WERI-Rb-1 (cell line): Measurements from ENCODE around the gene COL21A1.

Experiments
- DNase-seq: peaks from one replicate; pipeline ENCODE4 v3.0.0-alpha.2; 2020
- H3K27ac ChIP-seq: fragments of 250-450 bp; sonication (Bioruptor Pico); 2 replicates; pipeline ENCODE4 v1.5.1; 2020; ENCODE audit warnings: mild to moderate bottlenecking, moderate library complexity
- H3K27me3 ChIP-seq: fragments of 250-450 bp; sonication (Bioruptor Pico); 2 replicates; pipeline ENCODE4 v1.5.1; 2021; ENCODE audit warnings: mild to moderate bottlenecking, low read depth, moderate library complexity; ENCODE audit not compliant: insufficient read depth, severe bottlenecking
- H3K36me3 ChIP-seq: fragments of 250-450 bp; sonication (Bioruptor Pico); 2 replicates; pipeline ENCODE4 v1.5.1; 2020; ENCODE audit warnings: mild to moderate bottlenecking, moderate library complexity
- H3K4me3 ChIP-seq: 2 replicates; pipeline ENCODE4 v1.5.1; 2011; ENCODE audit warnings: low read depth, mild to moderate bottlenecking, control low read depth, low read length
- H3K9me3 ChIP-seq: fragments of 250-450 bp; sonication (Bioruptor Pico); 2 replicates; pipeline ENCODE4 v1.5.1; 2021; ENCODE audit warnings: mild to moderate bottlenecking, moderate library complexity; ENCODE audit not compliant: severe bottlenecking
- CTCF ChIP-seq: IDR thresholded peaks from 2 replicates; pipeline ENCODE4 v1.5.1; 2011; ENCODE audit warnings: low read depth, mild to moderate bottlenecking, control low read depth, inconsistent platforms, low read length

The COL21A1 gene

DNA sequence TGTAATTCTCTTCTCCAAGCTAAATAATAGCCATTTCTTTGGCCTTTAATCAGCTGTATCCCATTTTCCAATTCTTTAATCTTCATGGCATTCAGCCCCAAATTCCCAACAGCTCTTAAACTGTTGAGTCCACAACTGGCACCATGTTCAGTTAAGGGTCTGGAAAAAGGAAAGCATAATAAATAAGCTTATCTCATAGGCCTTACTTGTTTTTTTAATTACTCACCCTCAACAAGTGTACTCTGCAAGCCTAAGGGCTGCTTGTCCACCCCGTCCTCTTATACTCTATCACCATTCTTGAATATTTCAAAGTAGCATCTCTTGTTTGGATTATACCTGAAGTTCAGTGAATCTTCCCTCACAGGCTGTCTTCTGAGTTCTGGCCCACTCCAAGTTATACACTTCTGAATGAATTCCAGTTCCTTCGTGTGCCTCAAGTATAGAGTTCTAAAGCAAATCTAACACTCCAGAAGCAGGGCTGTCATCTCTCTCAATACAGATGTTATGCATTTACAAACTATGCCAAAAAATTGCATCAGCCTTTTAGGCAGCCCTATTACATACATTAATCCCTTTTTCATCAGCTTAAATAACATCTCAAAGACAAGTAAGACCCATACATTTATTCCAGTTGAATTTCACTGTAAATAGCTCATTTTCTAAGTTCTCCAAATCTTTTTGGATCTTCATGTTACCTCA lies 98.7 kb downstream of the COL21A1 start:
- Histone ChIP-seq H3K4me3 (no peak overlapping the region), H3K27ac (no peak overlapping the region), H3K36me3 (no peaks in the 10 kb centered on the region), H3K27me3 (no peaks in the 10 kb centered on the region), H3K9me3 (no peaks in the 10 kb centered on the region)
- no peak for DNase-seq
- TF ChIP-seq CTCF = no peak

GRCh38 chr6:56147766-56148165 lies 99.6 kb downstream of the COL21A1 start:
- no peaks in the 10 kb centered on the region for H3K9me3 ChIP-seq
- no peak for TF ChIP-seq CTCF
- no peaks in the 10 kb centered on the region for H3K27me3 ChIP-seq
- no peak for DNase-seq
- no peak overlapping the region for H3K27ac ChIP-seq
- no peak overlapping the region for H3K4me3 ChIP-seq
- H3K36me3 ChIP-seq = no peaks in the 10 kb centered on the region

GRCh38 chr6:56146086-56146485 lies 101.3 kb downstream of the COL21A1 start:
- Histone ChIP-seq H3K9me3 (no peaks in the 10 kb centered on the region), H3K27me3 (no peaks in the 10 kb centered on the region), H3K36me3 (no peaks in the 10 kb centered on the region), H3K4me3 (no peak overlapping the region), H3K27ac (no peak overlapping the region)
- no peak for TF ChIP-seq CTCF
- DNase-seq = no peak

DNA sequence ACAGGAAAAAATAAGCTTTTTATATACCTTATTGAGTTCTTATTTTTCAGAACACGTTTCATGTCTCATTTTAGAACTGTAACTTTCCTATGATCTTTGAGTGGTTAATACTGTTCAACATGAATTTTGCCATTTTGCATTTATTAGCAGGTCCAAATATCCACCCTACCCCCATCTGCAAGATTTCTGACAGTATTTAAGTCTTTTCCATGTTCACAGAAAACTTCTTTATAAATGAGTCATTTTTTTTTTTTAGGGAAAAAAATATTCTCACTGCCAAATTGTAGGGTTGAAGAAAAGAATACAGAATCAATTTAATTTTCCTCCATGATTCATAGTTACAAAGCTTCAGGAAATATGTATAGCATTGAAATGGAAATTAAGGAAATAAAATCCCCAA lies 101.8 kb downstream of the COL21A1 start:
- Histone ChIP-seq H3K27me3 (no peaks in the 10 kb centered on the region), H3K27ac (no peak overlapping the region), H3K36me3 (no peaks in the 10 kb centered on the region), H3K4me3 (no peak overlapping the region), H3K9me3 (no peaks in the 10 kb centered on the region)
- no peak for DNase-seq
- no peak for TF ChIP-seq CTCF

DNA sequence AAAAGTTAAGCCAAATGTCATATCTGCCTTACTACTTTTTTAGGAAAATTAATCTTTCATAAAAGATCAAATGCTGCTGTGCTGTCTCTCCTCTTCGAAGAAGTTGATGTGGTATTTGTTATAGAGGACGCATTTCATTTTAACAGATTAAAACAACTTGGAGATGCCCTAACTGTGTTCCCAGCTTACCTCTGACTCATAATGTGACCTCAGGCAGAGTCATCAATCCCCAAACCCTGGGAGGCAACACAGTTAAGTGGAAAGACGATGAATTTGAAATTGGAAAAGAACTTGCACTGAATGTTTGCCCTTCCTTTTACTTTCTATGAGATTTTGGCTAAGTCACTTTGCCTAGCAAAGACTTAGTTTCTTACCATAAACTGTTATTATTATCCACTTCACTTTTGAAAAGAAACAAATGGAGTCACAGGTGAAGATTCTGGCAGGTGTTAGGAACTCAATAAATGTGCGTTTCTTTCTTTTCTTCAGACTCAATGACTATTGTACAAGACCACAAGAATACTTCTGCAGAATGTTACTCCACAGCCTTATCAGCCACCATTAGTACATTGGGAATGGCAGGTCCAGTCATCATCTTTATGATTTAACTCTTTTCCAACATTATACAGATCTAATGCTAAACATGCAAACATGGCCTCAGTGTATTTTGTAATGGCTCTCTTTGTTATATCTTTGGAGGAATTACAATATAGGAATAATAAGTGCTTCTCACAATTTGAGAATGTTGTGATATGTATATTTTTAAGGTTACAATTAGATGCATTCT lies 102.6 kb downstream of the COL21A1 start:
- no peak for DNase-seq
- no peak overlapping the region for H3K4me3 ChIP-seq

More for the DNA sequence above, 102.6 kb downstream of the COL21A1 start:
- no peak overlapping the region for H3K27ac ChIP-seq
- no peaks in the 10 kb centered on the region for H3K27me3 ChIP-seq
- H3K36me3 ChIP-seq = no peaks in the 10 kb centered on the region
- no peaks in the 10 kb centered on the region for H3K9me3 ChIP-seq
- TF ChIP-seq CTCF = no peak
